Measurements from ENCODE around the gene RUNX1.

The RUNX1 gene

DNA sequence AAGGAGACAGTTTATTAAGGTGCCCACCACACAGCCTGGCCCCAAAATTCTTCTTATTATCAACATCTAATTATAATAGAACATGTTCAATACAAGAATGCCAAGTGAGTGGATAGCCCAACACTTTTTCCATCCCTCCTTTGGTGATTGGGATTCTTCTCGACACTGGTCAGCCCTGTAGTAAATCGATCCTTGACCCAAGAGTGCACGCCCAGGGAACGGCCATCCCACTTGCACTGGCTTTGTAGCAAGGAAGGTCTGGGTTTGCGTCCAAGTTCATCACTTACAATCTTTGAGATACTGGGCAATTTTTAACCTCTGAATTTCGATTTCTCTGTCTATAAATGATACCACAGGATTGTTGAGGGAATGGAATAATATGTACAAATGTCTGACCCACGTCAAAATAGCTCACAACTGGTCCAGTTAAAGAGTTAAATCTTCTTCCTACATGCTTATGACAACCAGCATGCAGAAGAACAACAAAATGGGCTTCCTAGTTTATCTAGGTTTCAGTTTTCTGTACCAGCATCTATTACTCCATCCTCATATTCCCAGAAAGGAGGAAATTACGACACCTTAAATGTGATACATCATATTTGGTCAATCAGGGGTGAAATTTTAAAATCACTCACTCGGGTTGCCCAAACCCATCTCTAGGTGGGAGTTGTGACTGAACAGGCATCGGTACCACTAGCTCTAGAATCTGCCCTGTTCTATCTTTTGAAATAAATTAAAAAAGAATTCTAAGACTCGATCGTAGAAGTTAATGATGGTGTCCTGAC is 218.5 kb downstream of the RUNX1 start:
- no peaks in the 10 kb centered on the region for H3K36me3 ChIP-seq
- DNase-seq, result no peak

DNA sequence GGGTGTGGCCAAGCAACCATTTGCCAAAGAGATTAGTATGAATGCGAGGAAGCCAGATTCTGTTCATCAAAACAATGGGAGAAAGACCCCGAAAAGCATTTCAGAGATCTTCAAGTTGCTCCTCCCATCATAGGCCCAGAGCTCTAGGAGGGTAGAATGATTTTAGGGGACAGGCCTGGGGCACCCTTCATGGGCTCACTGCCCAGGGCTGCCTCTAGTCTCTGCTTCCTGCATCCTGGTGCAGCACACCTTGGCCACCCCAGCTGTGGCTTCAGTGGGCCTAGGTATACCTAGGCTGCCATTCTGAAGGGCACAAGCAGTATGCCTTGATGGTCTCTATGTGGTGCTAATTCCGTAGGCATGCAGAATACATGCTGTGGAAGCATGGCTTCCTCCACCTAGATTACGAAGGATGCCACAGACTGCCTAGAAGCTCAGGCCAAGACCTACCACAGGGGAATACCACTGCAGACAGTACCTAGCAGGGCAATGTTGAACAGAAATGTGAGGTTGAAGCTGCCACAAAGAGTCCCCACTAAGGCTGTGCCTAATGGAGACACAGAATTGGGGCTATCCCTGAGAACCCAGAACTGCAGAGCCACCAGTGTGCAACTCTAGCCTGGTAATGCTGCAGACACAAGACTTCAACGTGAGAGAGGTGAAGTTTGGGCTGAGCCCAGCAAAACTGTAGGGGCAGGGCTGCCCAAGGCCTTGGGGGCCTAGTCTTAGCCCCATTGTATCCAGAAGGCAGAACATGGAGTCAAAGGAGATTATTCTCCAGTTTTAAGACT is 221.5 kb downstream of the RUNX1 start:
- DNase-seq, result no peak
- Histone ChIP-seq H3K36me3 (no peaks in the 10 kb centered on the region), H3K9me3 (ENCODE audit: severe bottlenecking) (peaks cover 3% of the 10 kb centered on the region), H3K27me3 (ENCODE audit: insufficient read depth, low read depth, severe bottlenecking) (peaks cover 97% of the 10 kb centered on the region), H3K4me3 (ENCODE audit: low read depth, low read length) (no peak overlapping the region), H3K27ac (no peak overlapping the region)
- TF ChIP-seq, protein P1, sequence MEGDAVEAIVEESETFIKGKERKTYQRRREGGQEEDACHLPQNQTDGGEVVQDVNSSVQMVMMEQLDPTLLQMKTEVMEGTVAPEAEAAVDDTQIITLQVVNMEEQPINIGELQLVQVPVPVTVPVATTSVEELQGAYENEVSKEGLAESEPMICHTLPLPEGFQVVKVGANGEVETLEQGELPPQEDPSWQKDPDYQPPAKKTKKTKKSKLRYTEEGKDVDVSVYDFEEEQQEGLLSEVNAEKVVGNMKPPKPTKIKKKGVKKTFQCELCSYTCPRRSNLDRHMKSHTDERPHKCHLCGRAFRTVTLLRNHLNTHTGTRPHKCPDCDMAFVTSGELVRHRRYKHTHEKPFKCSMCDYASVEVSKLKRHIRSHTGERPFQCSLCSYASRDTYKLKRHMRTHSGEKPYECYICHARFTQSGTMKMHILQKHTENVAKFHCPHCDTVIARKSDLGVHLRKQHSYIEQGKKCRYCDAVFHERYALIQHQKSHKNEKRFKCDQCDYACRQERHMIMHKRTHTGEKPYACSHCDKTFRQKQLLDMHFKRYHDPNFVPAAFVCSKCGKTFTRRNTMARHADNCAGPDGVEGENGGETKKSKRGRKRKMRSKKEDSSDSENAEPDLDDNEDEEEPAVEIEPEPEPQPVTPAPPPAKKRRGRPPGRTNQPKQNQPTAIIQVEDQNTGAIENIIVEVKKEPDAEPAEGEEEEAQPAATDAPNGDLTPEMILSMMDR (IDR thresholded peaks at IDR 0.05; ENCODE audit: low read depth, low read length), result no peak

More for the DNA sequence above, 218.5 kb downstream of the RUNX1 start:
- no peak overlapping the region for H3K4me3 ChIP-seq (ENCODE audit: low read depth, low read length)
- TF ChIP-seq, protein P1 (IDR thresholded peaks at IDR 0.05; ENCODE audit: low read depth, low read length), result no peak
- H3K9me3 ChIP-seq (ENCODE audit: severe bottlenecking), result no peaks in the 10 kb centered on the region
- no peak overlapping the region for H3K27ac ChIP-seq
- H3K27me3 ChIP-seq (ENCODE audit: insufficient read depth, low read depth, severe bottlenecking), result peaks cover 97% of the 10 kb centered on the region

DNA sequence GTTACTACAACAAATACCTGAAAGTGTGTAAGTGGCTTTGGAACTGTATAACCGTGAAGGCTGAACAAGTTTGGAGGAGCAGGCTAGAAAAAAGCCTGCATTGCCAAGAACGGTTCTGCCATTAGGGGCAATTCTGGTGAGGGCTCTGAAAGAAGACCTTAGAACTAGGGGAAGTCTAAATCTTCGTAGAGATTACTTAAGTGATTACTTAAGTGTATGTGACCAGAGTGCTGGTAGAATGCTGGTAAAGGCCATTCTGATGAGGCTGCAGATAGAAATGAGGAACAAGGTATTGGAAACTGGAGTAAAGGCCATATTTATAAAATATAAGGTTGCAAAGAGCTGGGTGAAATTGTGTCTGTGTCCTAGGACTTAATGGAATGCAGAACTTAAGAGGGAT is 222.3 kb downstream of the RUNX1 start:
- Histone ChIP-seq H3K36me3 (no peaks in the 10 kb centered on the region), H3K27me3 (ENCODE audit: insufficient read depth, low read depth, severe bottlenecking) (peaks cover 97% of the 10 kb centered on the region), H3K9me3 (ENCODE audit: severe bottlenecking) (peaks cover 3% of the 10 kb centered on the region), H3K4me3 (ENCODE audit: low read depth, low read length) (no peak overlapping the region), H3K27ac (no peak overlapping the region)
- no peak for DNase-seq
- TF ChIP-seq, protein P1 (IDR thresholded peaks at IDR 0.05; ENCODE audit: low read depth, low read length), result no peak

DNA sequence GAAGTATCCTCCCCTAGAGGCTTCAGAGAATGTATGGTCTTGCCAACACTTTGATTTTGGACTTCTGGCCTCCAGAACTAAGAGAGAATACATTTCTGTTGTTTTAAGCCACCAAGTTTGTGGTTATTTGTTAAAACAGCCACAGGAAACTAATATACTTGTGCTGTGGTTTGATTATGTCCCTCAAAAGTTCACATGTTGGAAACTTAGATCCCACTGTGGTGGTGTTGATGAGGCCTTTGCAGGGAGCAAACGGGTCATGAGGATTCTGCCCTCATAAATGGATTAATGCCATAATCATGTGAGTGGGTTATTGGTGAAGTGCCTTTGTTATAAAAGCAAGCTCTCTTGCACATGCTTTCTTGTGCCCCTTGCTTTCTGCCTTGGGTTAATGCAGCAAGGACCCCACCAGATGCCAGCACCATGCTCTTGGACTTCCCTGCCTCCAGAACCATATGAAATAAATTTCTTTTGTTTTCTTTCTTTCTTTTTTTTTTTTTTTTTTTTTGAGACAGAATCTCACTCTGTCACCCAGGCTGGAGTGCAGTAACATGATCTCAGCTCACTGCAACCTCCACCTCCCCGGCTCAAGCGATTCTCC is 223.1 kb downstream of the RUNX1 start:
- no peaks in the 10 kb centered on the region for H3K36me3 ChIP-seq
- H3K27me3 ChIP-seq (ENCODE audit: insufficient read depth, low read depth, severe bottlenecking), result peaks cover 97% of the 10 kb centered on the region
- no peak for DNase-seq
- peaks cover 3% of the 10 kb centered on the region for H3K9me3 ChIP-seq (ENCODE audit: severe bottlenecking)
- H3K4me3 ChIP-seq (ENCODE audit: low read depth, low read length), result no peak overlapping the region
- no peak overlapping the region for H3K27ac ChIP-seq
- TF ChIP-seq, protein P1 (IDR thresholded peaks at IDR 0.05; ENCODE audit: low read depth, low read length), result no peak

DNA sequence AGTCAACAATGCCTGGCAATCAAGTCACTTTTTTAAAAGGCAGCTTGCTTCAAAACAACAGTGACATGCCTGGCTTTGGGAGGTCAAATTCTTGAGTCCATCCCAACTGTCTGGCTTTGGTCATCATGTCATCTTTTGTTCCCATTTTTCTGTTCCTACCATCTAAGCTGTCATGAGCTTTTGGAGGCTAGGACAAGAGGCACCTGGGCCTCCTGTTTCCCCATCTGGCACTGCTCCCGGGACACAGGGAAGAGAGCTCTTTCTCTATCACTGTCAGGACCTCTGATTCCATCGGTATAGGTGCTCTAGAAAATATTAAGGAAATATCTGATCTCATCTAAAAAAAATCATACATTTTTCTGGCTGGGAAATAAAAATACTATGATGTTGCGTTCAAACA is 224.0 kb downstream of the RUNX1 start:
- Histone ChIP-seq H3K9me3 (ENCODE audit: severe bottlenecking) (peaks cover 3% of the 10 kb centered on the region), H3K36me3 (no peaks in the 10 kb centered on the region), H3K27ac (no peak overlapping the region), H3K27me3 (ENCODE audit: insufficient read depth, low read depth, severe bottlenecking) (peaks cover 97% of the 10 kb centered on the region), H3K4me3 (ENCODE audit: low read depth, low read length) (no peak overlapping the region)
- TF ChIP-seq, protein P1 (IDR thresholded peaks at IDR 0.05; ENCODE audit: low read depth, low read length), result no peak
- DNase-seq, result no peak
